PC-9 (cell line): ENCODE data around the gene ABCA1. TPM values are rescaled to one million over a fixed set of nuclear protein-coding genes. Genes with fewer than 3 reads are reported as not detected.
A peak's percentile ranks its signal among the peaks of the same experiment; 100 is the strongest.
"Not testable (repeated sequence)": the region's sequence is repeated elsewhere in the genome, so short reads cannot be mapped to it uniquely, and the experiment has no call there.

ENCODE experiments used
- BruUV-seq: library from RNA; stranded (reverse); fragments of 400-500 nt; replicated peaks from 2 replicates; lab custom pipeline; 2021; lab: Mats Ljungman, UMichigan
- CTCF ChIA-PET: fragments of 300-600 bp; sonication (Branson Sonifier 250); formaldehyde crosslinking; loops from one replicate; lab custom pipeline; 2022; ENCODE audit warnings: antibody characterized with exemption; lab: Charles Lee
- POLR2A ChIA-PET: fragments of 300-600 bp; sonication (Branson Sonifier 250); formaldehyde crosslinking; loops from one replicate; lab custom pipeline; 2022; ENCODE audit warnings: antibody characterized with exemption; ENCODE audit not compliant: unreplicated experiment; lab: Charles Lee
- DNase-seq, 2 experiments: peaks; one replicate each; pipeline versions ENCODE4 v3.0.0 to v3.0.0-alpha.2; 2015 to 2022; ENCODE audit warnings: mixed read lengths in 1 of 2
- H2AFZ ChIP-seq: fragments of 200-600 bp; sonication (generic); 2 replicates; pipeline ENCODE4 v1.8.1; 2017; ENCODE audit warnings: antibody characterized with exemption
- H3F3A ChIP-seq: fragments of 200-600 bp; sonication (generic); 2 replicates; pipeline ENCODE4 v1.8.1; 2017; ENCODE audit warnings: antibody characterized with exemption, mild to moderate bottlenecking, low read depth; ENCODE audit not compliant: insufficient read depth
- H3K27ac ChIP-seq: fragments of 200-600 bp; sonication (generic); 2 replicates; pipeline ENCODE4 v1.6.1; 2016; ENCODE audit warnings: mixed run types
- H3K27me3 ChIP-seq: fragments of 200-600 bp; sonication (generic); 2 replicates; pipeline ENCODE4 v1.6.1; 2016; ENCODE audit warnings: low read depth, mixed run types; ENCODE audit not compliant: insufficient read depth
- H3K36me3 ChIP-seq: fragments of 200-600 bp; sonication (generic); 2 replicates; pipeline ENCODE4 v1.6.1; 2016; ENCODE audit warnings: low read depth, mixed run types
- H3K4me1 ChIP-seq: fragments of 200-600 bp; sonication (generic); replicated peaks from 2 replicates; pipeline ENCODE4 v1.6.1; 2016; ENCODE audit warnings: mixed run types; ENCODE audit not compliant: insufficient read depth
- H3K4me2 ChIP-seq: fragments of 200-600 bp; sonication (generic); 2 replicates; pipeline ENCODE4 v1.6.1; 2017; ENCODE audit warnings: mixed run types
- H3K4me3 ChIP-seq: fragments of 200-600 bp; sonication (generic); 2 replicates; pipeline ENCODE4 v1.6.1; 2016; ENCODE audit warnings: mixed run types
- H3K79me2 ChIP-seq: fragments of 200-600 bp; sonication (generic); 2 replicates; pipeline ENCODE4 v1.6.1; 2017; ENCODE audit warnings: low read depth, mixed run types
- H3K9me2 ChIP-seq: fragments of 200-600 bp; sonication (generic); 2 replicates; pipeline ENCODE4 v1.8.1; 2017; ENCODE audit warnings: mild to moderate bottlenecking; ENCODE audit not compliant: insufficient read depth
- H3K9me3 ChIP-seq: fragments of 200-600 bp; sonication (generic); 2 replicates; pipeline ENCODE4 v1.8.1; 2016; ENCODE audit warnings: low read depth; ENCODE audit not compliant: insufficient read depth
- H4K20me1 ChIP-seq: fragments of 200-600 bp; sonication (generic); 2 replicates; pipeline ENCODE4 v1.8.1; 2017; ENCODE audit not compliant: insufficient read depth
- CTCF ChIP-seq: fragments of 200-600 bp; sonication (generic); conservative IDR thresholded peaks from 2 replicates; pipeline ENCODE4 v1.6.1; 2017; ENCODE audit warnings: mixed run types, antibody characterized with exemption, mild to moderate bottlenecking, moderate library complexity
- EZH2 ChIP-seq: fragments of 200-600 bp; sonication (generic); IDR thresholded peaks from 2 replicates; pipeline ENCODE4 v1.8.0; 2017; ENCODE audit warnings: antibody characterized with exemption, low read depth
- intact Hi-C: fragments of 100-400 bp; cut with micrococcal nuclease; formaldehyde crosslinking; loops from one replicate; pipeline ENCODE4 v1.10.0; 2022; ENCODE audit not compliant: unreplicated experiment
- total RNA-seq: library from RNA; stranded (reverse); gene quantifications from 2 replicates; pipeline ENCODE4 v1.2.3, GENCODE V29; 2021

ABCA1 gene
- total RNA-seq, 1 experiment from 2014 or later = 38.3 TPM

GRCh38 chr9:104858271-104858670 lies 69.7 kb downstream of the ABCA1 start:
- peaks cover 42% of the 10 kb centered on the region for H3K36me3 ChIP-seq
- peaks cover 61% of the 10 kb centered on the region for H3K4me1 ChIP-seq
- H3K9me3 ChIP-seq = no peaks in the 10 kb centered on the region
- H3K27ac ChIP-seq = peak overlapping the region; percentile 80
- CTCF ChIA-PET = interaction anchor here (0.7 kb wide), 1 partner anchor 29 kb away, joined by 3 read pairs; no protein-coding TSS in a partner anchor
- peaks cover 20% of the 10 kb centered on the region for H3K79me2 ChIP-seq
- H3K27me3 ChIP-seq = no peaks in the 10 kb centered on the region
- no TSS peak for BruUV-seq
- POLR2A ChIA-PET = no interaction called here
- no peak overlapping the region for H2AFZ ChIP-seq
- H3K9me2 ChIP-seq = no peaks in the 10 kb centered on the region
- intact Hi-C loops = no loop called here
- peaks cover 61% of the 10 kb centered on the region for H3F3A ChIP-seq
- H3K4me3 ChIP-seq = no peak overlapping the region
- TF ChIP-seq CTCF (no peak), EZH2 (no peak)
- no peak for DNase-seq
- no peak overlapping the region for H3K4me2 ChIP-seq
- no peaks in the 10 kb centered on the region for H4K20me1 ChIP-seq

GRCh38 chr9:104856413-104856941 lies 71.5 kb downstream of the ABCA1 start:
- Histone ChIP-seq H3K79me2 (peaks cover 32% of the 10 kb centered on the region), H3F3A (peaks cover 58% of the 10 kb centered on the region), H3K4me2 (peak overlapping the region; percentile 41), H2AFZ (no peak overlapping the region), H4K20me1 (no peaks in the 10 kb centered on the region; the same call in 1 of the 2 replicates), H3K36me3 (peaks cover 55% of the 10 kb centered on the region), H3K4me3 (peak overlapping the region; percentile 25; the same call in 1 of the 2 replicates), H3K9me2 (no peaks in the 10 kb centered on the region), H3K27ac (peak overlapping the region; percentile 80), H3K4me1 (peaks cover 62% of the 10 kb centered on the region), H3K9me3 (no peaks in the 10 kb centered on the region), H3K27me3 (no peaks in the 10 kb centered on the region)
- POLR2A ChIA-PET = interaction anchor here (0.5 to 0.9 kb wide), 3 partner anchors 12 to 263 kb away, joined by 4 to 9 read pairs (median 7); no protein-coding TSS in a partner anchor
- intact Hi-C loops = no loop called here
- no peak for TF ChIP-seq EZH2
- no peak for TF ChIP-seq CTCF
- no TSS peak for BruUV-seq
- DNase-seq = peak in 1 of 2 experiments; percentile 90
- CTCF ChIA-PET = no interaction called here

GRCh38 chr9:104855807-104856206 lies 72.1 kb downstream of the ABCA1 start:
- CTCF ChIA-PET = no interaction called here
- POLR2A ChIA-PET = interaction anchor here (0.5 to 0.9 kb wide), 2 partner anchors 13 to 26 kb away, joined by 4 to 9 read pairs; no protein-coding TSS in a partner anchor

GRCh38 chr9:104855258-104855657 lies 72.7 kb downstream of the ABCA1 start:
- H3K27me3 ChIP-seq, H3K9me2 ChIP-seq, H3K9me3 ChIP-seq, CTCF ChIA-PET, H2AFZ ChIP-seq, BruUV-seq, DNase-seq, H4K20me1 ChIP-seq: not testable (repeated sequence)
- H3K27ac ChIP-seq = peak overlapping the region; percentile 80
- H3K79me2 ChIP-seq = peaks cover 44% of the 10 kb centered on the region
- peaks cover 69% of the 10 kb centered on the region for H3K4me1 ChIP-seq
- H3F3A ChIP-seq = peaks cover 61% of the 10 kb centered on the region
- H3K4me3 ChIP-seq = peak overlapping the region; percentile 25; the same call in 1 of the 2 replicates
- POLR2A ChIA-PET = interaction anchor here (0.6 kb wide), 1 partner anchor 9 kb away, joined by 9 read pairs; no protein-coding TSS in a partner anchor
- intact Hi-C loops = loop anchor here (2.0 kb wide), 1 partner anchor 24 kb away; no protein-coding TSS in a partner anchor
- peak overlapping the region; percentile 41 for H3K4me2 ChIP-seq
- peaks cover 52% of the 10 kb centered on the region for H3K36me3 ChIP-seq

More at GRCh38 chr9:104855807-104856206, 72.1 kb downstream of the ABCA1 start:
- H3K4me2 ChIP-seq = peak overlapping the region; percentile 41
- peaks cover 52% of the 10 kb centered on the region for H3K36me3 ChIP-seq
- intact Hi-C loops = loop anchor here (2.0 kb wide), 1 partner anchor 25 kb away; no protein-coding TSS in a partner anchor
- DNase-seq = no peak
- TF ChIP-seq EZH2 = no peak
- no peak for TF ChIP-seq CTCF
- H3K9me3 ChIP-seq = no peaks in the 10 kb centered on the region
- H4K20me1 ChIP-seq = no peaks in the 10 kb centered on the region; the same call in 1 of the 2 replicates
- H3K4me1 ChIP-seq = peaks cover 65% of the 10 kb centered on the region
- peaks cover 61% of the 10 kb centered on the region for H3F3A ChIP-seq
- no TSS peak for BruUV-seq
- no peak overlapping the region for H2AFZ ChIP-seq
- peak overlapping the region; percentile 25; the same call in 1 of the 2 replicates for H3K4me3 ChIP-seq
- no peaks in the 10 kb centered on the region for H3K9me2 ChIP-seq
- H3K27ac ChIP-seq = peak overlapping the region; percentile 80
- H3K27me3 ChIP-seq = no peaks in the 10 kb centered on the region
- H3K79me2 ChIP-seq = peaks cover 39% of the 10 kb centered on the region
